D721Med (cell line): Measurements from ENCODE around the gene P2RY13.

Experiments
- DNase-seq: peaks from one replicate; pipeline ENCODE4 v3.0.0; 2011; ENCODE audit warnings: low spot score; ENCODE audit not compliant: insufficient read length
- FAIRE-seq: peaks from 2 replicates; lab custom pipeline; 2011; peaks lifted over from hg19 to GRCh38; lab: Jason Lieb, UNC
- CTCF ChIP-seq: IDR thresholded peaks from 2 replicates; pipeline ENCODE4 v1.5.1; 2012; ENCODE audit warnings: mild to moderate bottlenecking, control low read depth; ENCODE audit not compliant: insufficient read depth; ENCODE audit errors: missing control alignments

Gene P2RY13

DNA sequence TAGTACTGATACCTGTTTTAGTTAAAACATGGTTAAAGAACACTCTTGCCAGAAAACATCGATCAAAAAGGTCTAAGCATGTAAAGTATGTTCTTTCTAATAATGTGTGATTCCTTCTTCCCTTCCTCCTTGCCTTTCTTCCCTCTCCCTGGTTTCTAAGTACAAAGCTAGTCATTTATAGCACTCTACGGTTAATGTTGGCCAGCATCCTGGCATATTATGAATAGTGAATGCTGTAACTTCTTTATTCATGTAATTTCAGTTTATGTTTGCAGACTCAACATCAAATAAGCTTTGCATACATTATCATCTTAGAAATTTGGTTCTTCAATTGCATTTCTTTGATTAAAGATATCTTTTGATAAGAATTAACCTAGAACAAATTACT, 28.1 kb upstream of the P2RY13 start:
- DNase-seq = no peak
- TF ChIP-seq CTCF = no peak
- FAIRE-seq = no peak

- TF ChIP-seq CTCF = no peak
- FAIRE-seq (no peak), DNase-seq (no peak)
These were observed 27.6 kb upstream of the P2RY13 start for GRCh38 chr3:151356794-151357462.

- no peak for DNase-seq
- TF ChIP-seq CTCF = no peak
- no peak for FAIRE-seq
These were observed 22.3 kb upstream of the P2RY13 start for GRCh38 chr3:151351648-151352047.

DNA sequence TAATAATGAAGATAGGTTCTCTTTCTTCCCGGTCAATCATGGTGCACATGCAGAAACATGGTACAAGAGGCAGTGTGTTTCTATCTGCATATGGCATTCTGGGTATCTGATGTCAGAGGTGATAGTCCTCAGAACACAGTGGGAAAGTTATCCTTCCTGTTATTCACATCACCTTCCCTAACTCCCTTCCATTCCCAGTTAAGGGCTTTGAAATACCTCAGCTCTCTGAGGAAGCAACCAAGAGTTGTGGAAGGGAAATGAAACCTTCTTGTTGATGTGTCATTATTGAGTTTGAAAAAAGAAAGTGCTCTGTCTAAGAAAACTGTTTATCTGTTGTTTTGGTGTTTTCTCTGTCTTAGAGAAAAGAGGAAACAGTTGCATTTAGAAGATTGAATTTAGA, 21.9 kb upstream of the P2RY13 start:
- no peak for FAIRE-seq
- DNase-seq = no peak
- no peak for TF ChIP-seq CTCF

GRCh38 chr3:151350656-151351055, 21.3 kb upstream of the P2RY13 start:
- FAIRE-seq = no peak
- TF ChIP-seq CTCF = no peak
- DNase-seq = no peak

DNA sequence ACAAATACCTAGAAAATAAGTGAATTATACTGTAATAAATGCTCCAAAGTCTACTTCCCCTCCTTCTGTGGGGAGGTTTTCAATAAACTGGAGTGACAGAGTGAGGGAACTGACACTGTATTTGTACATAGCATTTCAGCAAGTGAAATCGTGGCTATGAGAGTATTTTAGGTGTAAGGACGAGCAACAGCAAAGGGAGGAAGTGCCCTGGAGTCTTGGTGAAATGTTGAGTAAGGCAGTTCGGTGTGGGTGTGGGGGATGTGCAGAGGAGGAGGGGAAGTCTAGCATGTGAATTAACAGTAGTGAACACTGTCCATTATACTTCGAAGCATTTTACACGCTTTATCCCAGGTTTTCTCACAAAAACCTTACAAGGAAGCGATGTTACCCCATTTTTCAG, 18.1 kb upstream of the P2RY13 start:
- no peak for FAIRE-seq
- DNase-seq = no peak
- no peak for TF ChIP-seq CTCF

DNA sequence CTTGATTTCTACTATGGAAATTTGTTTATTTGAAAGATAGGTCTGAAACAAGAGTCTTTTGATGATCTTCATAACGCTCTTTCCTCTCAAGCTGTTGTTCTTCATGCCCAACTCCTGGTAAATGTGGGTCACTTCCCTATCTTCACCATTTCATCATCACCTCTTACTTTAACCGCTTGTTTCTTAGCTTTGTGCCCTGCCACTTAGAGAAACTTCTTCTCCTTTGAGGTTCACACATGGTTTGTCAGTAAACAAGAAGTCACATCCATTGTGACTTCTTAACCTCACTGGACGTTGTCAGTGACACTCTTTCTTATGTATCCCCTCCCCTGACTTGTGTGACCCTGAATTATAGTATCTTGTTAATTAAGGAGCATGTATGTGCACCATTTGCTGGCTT, 16.9 kb upstream of the P2RY13 start:
- no peak for TF ChIP-seq CTCF
- DNase-seq (no peak), FAIRE-seq (no peak)
